ENCODE data around the gene CYFIP1. TPM values are rescaled to one million over a fixed set of nuclear protein-coding genes. Genes with fewer than 3 reads are reported as not detected.
A peak's percentile ranks its signal among the peaks of the same experiment; 100 is the strongest.

The CYFIP1 gene
- total RNA-seq, 1 experiment from 2014 or later, result 112 TPM

GRCh38 chr15:22948056-22948455 is 32.1 kb downstream of the CYFIP1 start:
- H3K27me3 ChIP-seq (replicated peaks; ENCODE audit: insufficient read depth, low read depth, low read length, poor library complexity), result no peaks in the 10 kb centered on the region
- ChIA-PET CTCF (no interaction called here), POLR2A (ENCODE audit: low non-redundant PET) (interaction anchor here (0.7 kb wide), 1 partner anchor 19 kb away, joined by 3 read pairs; no protein-coding TSS in a partner anchor)
- peak; percentile 42 for DNase-seq (ENCODE audit: low spot score)
- BruUV-seq (replicated peaks), result no TSS peak
- H3K36me3 ChIP-seq (ENCODE audit: insufficient read depth, low read length, poor library complexity, severe bottlenecking), result peaks cover 13% of the 10 kb centered on the region
- H3K4me3 ChIP-seq (ENCODE audit: low read depth, low read length, poor library complexity, severe bottlenecking), result no peak overlapping the region
- TF ChIP-seq CTCF (conservative IDR thresholded peaks at IDR 0.05; ENCODE audit: low read depth, low read length) (no peak), EZH2 (IDR thresholded peaks at IDR 0.05; ENCODE audit: borderline replicate concordance, low read depth, low read length, poor library complexity, severe bottlenecking) (no peak)
- H3K9me3 ChIP-seq (ENCODE audit: low read depth, low read length, poor library complexity, severe bottlenecking), result no peaks in the 10 kb centered on the region
- intact Hi-C loops (cut with micrococcal nuclease; ENCODE audit: unreplicated experiment), result no loop called here
- H3K27ac ChIP-seq (ENCODE audit: low read depth, low read length, poor library complexity, severe bottlenecking), result peak overlapping the region; percentile 65
- peaks cover 40% of the 10 kb centered on the region for H3K4me1 ChIP-seq (ENCODE audit: insufficient read depth, low read length, poor library complexity, severe bottlenecking)

- intact Hi-C loops (cut with micrococcal nuclease; ENCODE audit: unreplicated experiment), result no loop called here
Measured at GRCh38 chr15:22947101-22948000, 32.8 kb downstream of the CYFIP1 start.

GRCh38 chr15:22945071-22945470 is 35.1 kb downstream of the CYFIP1 start:
- intact Hi-C loops (cut with micrococcal nuclease; ENCODE audit: unreplicated experiment), result no loop called here
- Histone ChIP-seq H3K4me3 (ENCODE audit: low read depth, low read length, poor library complexity, severe bottlenecking) (no peak overlapping the region), H3K4me1 (ENCODE audit: insufficient read depth, low read length, poor library complexity, severe bottlenecking) (peaks cover 23% of the 10 kb centered on the region), H3K27me3 (replicated peaks; ENCODE audit: insufficient read depth, low read depth, low read length, poor library complexity) (no peaks in the 10 kb centered on the region), H3K9me3 (ENCODE audit: low read depth, low read length, poor library complexity, severe bottlenecking) (no peaks in the 10 kb centered on the region), H3K36me3 (ENCODE audit: insufficient read depth, low read length, poor library complexity, severe bottlenecking) (peaks cover 21% of the 10 kb centered on the region), H3K27ac (ENCODE audit: low read depth, low read length, poor library complexity, severe bottlenecking) (no peak overlapping the region)
- TF ChIP-seq CTCF (conservative IDR thresholded peaks at IDR 0.05; ENCODE audit: low read depth, low read length) (no peak), EZH2 (IDR thresholded peaks at IDR 0.05; ENCODE audit: borderline replicate concordance, low read depth, low read length, poor library complexity, severe bottlenecking) (no peak)
- no peak for DNase-seq (ENCODE audit: low spot score)
- no TSS peak for BruUV-seq (replicated peaks)
- POLR2A ChIA-PET (ENCODE audit: low non-redundant PET), result no interaction called here
- CTCF ChIA-PET, result no interaction called here

More at GRCh38 chr15:22947101-22948000, 32.8 kb downstream of the CYFIP1 start:
- peaks cover 36% of the 10 kb centered on the region for H3K4me1 ChIP-seq (ENCODE audit: insufficient read depth, low read length, poor library complexity, severe bottlenecking)
- no peaks in the 10 kb centered on the region for H3K27me3 ChIP-seq (replicated peaks; ENCODE audit: insufficient read depth, low read depth, low read length, poor library complexity)
- DNase-seq (ENCODE audit: low spot score), result no peak
- CTCF ChIA-PET, result no interaction called here
- peak overlapping the region; percentile 65 for H3K27ac ChIP-seq (ENCODE audit: low read depth, low read length, poor library complexity, severe bottlenecking)
- H3K4me3 ChIP-seq (ENCODE audit: low read depth, low read length, poor library complexity, severe bottlenecking), result no peak overlapping the region
- BruUV-seq (replicated peaks), result no TSS peak
- H3K9me3 ChIP-seq (ENCODE audit: low read depth, low read length, poor library complexity, severe bottlenecking), result no peaks in the 10 kb centered on the region
- peaks cover 17% of the 10 kb centered on the region for H3K36me3 ChIP-seq (ENCODE audit: insufficient read depth, low read length, poor library complexity, severe bottlenecking)
- POLR2A ChIA-PET (ENCODE audit: low non-redundant PET), result interaction anchor here (0.7 kb wide), 1 partner anchor 18 kb away, joined by 3 read pairs; no protein-coding TSS in a partner anchor
- no peak for TF ChIP-seq CTCF (conservative IDR thresholded peaks at IDR 0.05; ENCODE audit: low read depth, low read length)
- no peak for TF ChIP-seq EZH2 (IDR thresholded peaks at IDR 0.05; ENCODE audit: borderline replicate concordance, low read depth, low read length, poor library complexity, severe bottlenecking)
